Panc1 (cell line): Measurements from ENCODE around the gene VWA3B.

Source experiments
- CTCF ChIP-seq: fragments of 450-650 bp; IDR thresholded peaks from 2 replicates; pipeline ENCODE4 v1.5.1; 2017; ENCODE audit warnings: mild to moderate bottlenecking
- SIN3A ChIP-seq: IDR thresholded peaks from 2 replicates; pipeline ENCODE4 v1.6.1; 2012; ENCODE audit warnings: low read depth, mild to moderate bottlenecking, low read length, moderate library complexity, borderline replicate concordance; ENCODE audit not compliant: insufficient read depth

- TF ChIP-seq SIN3A (no peak), CTCF (no peak)
These were observed 69.3 kb downstream of the VWA3B start for GRCh38 chr2:98156304-98156703.
